GM21737 (cell line): ENCODE measurements around the gene ESYT3.
"Not testable (repeated sequence)": the region's sequence is repeated elsewhere in the genome, so short reads cannot be mapped to it uniquely, and the experiment has no call there.

ENCODE experiments used
- ATAC-seq: cut with Tn5 transposase; IDR thresholded peaks from one replicate; pipeline ENCODE4 v1.9.1; 2021; ENCODE audit warnings: mild to moderate bottlenecking, moderate library complexity; ENCODE audit not compliant: unreplicated experiment

Gene ESYT3

DNA sequence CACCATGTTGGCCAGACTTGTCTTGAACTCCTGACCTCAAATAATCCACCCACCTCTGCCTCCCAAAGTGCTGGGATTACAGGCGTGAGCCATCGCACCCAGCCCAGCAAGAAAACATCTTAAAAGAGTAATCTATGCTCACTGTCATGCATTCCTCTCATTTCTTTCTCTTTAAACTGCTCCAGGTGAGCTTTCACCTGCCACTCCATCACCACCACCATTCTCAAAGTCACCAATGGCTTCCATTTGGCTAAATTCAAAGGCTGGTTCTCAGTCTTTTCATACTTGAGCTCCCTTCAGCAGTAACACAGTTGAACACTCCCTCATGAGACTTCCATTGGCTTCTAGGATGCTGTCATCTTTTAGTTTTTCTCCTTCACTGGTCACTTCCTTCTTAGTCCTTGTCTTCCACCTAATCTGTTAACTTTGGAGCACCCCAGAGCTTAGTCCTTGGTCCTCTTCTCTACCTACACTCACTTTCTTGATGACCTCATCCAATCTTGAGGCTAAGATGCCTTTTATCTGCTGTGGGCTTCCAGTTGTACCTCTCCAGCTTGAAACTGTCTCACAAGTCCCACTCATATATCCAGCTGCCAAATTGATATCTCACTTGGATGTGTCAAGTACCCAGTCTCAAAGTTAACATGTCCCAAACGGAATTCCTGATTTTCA lies 27.0 kb upstream of the ESYT3 start:
- ATAC-seq = no peak

DNA sequence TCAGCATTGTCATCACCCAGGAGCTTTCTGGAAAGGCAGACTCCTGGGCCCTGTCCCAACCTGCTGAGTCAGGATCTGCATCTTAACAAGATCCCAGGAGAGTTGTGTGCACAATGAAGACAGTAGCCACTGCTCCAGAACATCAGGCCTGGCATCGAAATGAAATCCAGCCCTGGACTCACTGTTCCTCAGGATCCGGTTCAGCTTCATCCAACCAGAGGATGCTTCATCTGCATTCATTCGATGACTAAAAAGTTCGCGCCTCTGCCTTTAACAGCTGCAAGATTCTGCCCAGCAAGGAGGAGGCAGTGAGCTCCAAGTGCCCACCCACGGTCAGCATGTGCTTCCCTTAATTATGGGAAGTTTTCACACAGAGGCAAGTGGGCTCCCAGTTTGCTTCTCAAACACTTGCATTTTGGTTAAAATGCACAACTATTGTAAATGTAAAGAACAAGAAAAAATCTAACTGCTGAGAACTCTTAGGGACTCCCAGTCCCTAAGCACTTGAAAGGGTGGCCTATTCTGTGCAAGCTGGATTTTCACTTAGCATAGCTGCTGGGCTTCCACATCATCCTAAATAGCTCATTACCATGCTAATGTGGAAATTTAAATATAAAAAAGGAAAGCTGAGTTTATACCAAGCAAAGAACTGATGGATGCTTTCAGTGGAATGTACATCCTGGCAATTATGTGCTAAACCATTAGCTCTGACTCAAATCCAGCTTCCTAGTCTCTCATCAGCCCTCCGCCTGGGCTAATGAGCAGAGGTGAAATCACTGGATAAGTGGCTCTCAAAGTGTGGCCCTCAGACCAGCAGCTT lies 25.5 kb upstream of the ESYT3 start:
- ATAC-seq = no peak

DNA sequence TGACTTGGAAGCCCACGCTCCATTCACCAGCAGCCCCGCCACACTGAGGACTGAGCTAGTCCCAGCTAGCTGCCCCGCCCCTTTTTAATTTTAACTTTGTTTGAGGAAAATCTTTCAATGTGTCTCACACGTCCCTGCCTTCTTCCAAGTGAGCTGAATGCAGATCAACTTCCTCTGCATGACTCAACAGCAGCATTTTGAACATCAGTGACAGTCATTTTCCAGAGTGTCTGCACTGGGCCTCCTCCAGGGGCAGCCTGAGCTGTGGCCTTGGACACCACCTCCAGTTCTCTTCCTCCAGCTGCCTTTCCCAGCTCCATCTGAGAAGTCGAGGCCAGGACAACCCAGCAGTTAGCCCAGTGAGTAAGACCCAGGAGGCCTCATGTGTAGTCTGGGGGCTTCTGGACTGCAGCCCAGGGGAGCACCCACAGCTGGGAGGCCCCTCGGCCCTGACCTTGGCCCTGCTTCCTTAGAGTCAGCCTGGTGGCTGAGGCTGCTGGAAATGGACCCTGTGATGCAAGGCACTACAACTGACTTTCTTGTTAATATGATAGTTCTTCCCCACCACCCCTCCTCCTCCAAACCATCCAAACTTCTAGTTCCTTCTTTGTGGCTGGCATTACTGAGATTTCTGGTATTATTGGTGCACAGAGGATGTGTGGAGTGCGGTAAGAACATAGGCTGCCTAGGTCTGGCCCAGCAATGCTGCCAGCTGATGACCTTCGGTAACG lies 21.4 kb upstream of the ESYT3 start:
- ATAC-seq = no peak

DNA sequence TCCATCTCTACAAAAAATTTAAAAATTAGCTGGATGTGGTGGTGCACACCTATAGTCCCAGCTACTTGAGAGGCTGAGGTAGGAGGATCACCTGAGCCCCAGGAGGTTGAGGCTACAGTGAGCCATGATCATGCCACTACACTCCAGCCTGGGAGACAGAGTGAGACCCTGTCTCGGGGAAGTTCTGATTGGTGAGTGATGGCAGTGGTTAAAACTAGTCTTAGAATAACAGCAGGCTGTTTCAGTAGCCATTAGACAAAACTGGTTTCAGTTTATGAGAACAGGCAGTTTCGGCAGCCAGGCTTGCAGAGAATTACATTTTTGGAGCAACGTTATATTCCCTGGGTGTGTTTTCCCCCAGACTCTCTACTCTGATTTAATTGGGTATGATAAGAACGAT lies 18.2 kb upstream of the ESYT3 start:
- not testable (repeated sequence) for ATAC-seq

DNA sequence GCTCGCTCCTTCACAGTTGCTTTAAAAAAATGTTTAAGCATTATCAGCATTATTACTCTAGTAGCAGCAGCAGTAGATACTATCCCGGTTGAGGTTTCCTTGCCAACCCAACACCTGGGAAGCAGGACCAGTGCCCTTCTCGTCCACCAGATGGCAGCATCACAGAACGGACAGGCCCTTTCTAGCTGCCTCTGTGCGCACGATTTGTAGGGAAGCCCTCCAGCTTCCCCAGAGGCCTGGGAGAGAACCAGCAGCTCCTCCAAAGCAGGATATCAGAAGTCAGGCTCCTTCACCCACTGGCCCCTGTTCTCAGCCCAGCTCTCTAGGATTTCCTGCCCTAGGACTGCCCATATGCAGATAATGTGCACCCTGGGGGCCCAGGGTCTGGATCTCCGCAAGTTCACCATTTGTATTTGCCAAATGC lies 16.8 kb upstream of the ESYT3 start:
- ATAC-seq = no peak

DNA sequence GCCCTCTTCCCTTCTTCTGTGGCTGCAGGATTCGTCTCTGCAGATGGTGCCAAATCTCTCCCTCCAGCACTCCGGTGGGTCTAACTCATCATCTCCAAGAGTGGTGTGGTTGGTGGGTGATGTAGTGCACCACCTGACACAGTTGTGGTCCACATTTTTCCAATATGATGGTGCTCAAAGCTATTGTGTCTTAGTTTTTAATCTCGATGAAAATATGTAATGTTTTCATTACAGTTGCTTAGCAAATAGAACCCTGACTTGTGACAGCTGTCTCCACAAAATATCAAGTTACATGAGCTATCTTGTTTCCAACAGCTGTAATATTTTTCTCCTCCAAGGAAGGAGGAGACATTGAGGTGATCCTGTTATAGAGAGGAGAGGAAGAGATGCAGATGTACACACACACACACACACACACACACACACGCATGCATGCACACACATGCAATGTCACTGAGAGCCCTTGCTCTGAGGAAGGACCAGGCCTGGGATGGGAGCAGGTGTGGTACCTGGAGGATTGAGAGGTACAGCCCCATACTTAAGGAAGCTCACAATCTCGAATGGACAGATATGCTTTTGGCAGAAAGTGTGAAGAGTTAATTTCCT lies 15.7 kb upstream of the ESYT3 start:
- ATAC-seq = no peak

GRCh38 chr3:138423316-138423715 lies 11.1 kb upstream of the ESYT3 start:
- ATAC-seq = no peak

- no peak for ATAC-seq
Observed at GRCh38 chr3:138424323-138424722, 10.1 kb upstream of the ESYT3 start.

- ATAC-seq = no peak
Observed at GRCh38 chr3:138426211-138426610, 8.2 kb upstream of the ESYT3 start.

GRCh38 chr3:138426754-138427153 lies 7.7 kb upstream of the ESYT3 start:
- not testable (repeated sequence) for ATAC-seq

DNA sequence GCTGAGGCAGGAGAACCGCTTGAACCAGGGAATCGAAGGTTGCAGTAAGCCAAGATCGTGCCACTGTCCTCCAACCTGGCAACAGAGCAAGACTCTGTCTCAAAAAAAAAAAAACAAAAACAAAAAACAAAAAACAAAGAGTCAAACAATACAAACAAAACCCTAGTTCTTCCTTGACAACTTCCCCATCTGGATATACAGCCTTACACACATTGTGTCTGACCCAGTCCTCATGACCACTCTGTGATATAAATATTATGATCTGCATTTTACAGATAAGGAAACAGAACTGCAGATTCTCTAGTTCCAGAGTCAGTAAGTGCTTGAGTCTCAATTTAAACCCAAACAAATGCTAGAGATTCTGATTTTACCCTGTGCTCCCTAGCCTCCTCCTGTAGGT lies 4.8 kb upstream of the ESYT3 start:
- ATAC-seq = no peak

DNA sequence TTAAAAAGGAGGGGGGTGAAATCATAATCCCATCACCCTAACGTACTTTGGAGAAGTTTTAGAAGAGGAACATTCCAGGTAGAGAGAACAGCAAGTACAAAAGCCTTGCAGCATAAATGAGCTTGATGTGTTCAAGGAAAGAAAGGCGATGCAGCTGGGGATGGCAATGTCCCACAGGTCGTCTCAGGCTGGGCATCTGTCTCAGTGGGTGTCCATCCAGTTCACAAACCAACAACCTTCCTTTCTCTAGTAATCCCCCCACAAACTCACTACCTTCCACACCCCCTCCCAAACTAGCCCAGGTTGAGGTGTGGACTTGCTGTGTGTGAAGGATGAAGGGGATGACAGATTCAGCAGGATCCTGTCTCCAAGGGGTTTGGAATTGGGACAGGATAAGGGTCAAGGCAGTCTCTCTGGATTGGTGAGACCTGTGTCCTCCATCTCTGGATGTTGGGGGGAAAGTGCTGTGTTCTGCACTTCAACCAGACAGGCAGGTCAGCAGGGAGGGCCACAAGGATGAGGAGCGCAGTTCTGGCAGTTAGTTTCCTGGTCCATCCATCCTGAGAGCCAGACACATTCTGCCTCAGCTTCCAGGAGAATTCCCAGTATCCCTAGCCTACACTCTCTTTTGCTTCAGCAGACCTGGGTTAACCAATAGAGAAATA lies 1.7 kb upstream of the ESYT3 start:
- no peak for ATAC-seq

- ATAC-seq = no peak
Observed at GRCh38 chr3:138433892-138434275, 532 bp upstream of the ESYT3 start.

DNA sequence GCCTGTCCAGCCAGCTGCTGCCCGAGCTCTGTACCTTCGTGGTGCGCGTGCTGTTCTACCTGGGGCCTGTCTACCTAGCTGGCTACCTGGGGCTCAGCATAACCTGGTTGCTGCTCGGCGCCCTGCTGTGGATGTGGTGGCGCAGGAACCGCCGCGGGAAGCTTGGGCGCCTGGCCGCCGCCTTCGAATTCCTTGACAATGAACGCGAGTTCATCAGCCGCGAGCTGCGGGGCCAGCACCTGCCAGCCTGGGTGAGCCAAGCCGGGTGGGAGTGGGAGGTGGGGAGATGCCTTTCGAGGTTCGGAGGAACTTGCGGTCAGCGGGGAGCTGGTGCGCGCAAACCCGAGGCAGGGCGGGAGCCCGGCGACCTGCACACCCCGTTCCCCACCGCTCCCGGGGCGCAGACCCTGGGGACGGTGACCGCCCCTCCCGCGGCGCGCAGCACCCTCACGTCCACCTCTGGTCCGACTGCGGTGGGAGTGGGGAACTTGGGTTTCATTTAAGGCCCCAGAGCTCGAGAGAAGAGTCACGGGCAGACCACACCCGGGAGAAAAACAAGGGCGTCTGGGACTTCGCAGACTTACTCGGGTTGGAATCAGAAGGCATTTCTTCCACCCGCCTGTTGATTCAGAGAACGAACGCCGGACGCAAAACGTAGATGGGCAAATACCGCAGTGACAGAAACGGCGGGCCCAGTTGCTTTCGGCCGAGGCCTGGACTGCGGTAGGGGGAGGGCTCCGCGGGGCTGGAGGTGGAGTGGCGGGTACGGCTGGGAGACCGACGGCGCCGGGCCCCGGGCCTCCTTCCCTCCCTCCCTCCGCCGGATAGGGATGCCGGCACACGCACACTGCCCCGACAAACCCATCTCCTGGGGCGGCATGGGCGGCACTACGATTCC lies 708 bp downstream of the ESYT3 start:
- no peak for ATAC-seq

GRCh38 chr3:138435840-138436239 lies 1.4 kb downstream of the ESYT3 start:
- ATAC-seq = no peak

DNA sequence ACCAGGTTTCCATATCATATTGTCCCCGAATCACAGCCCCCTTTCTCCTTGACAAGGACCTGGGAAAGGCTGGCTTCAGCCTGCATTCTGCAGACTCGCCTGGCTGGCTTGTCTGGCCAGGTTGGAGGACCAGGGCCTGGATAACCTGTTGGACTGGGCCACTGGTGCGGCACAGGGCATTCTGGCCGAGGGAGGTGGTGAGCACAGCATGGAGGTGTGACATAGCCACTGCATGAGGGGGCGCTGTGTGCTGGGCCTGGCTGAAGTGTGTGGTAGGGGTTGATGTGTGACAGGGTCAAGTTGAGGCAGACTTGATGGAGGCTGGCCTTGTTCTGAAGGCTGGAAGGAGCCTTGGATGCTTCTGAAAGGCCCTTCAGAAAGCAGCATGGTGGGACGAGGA lies 2.9 kb downstream of the ESYT3 start:
- no peak for ATAC-seq

DNA sequence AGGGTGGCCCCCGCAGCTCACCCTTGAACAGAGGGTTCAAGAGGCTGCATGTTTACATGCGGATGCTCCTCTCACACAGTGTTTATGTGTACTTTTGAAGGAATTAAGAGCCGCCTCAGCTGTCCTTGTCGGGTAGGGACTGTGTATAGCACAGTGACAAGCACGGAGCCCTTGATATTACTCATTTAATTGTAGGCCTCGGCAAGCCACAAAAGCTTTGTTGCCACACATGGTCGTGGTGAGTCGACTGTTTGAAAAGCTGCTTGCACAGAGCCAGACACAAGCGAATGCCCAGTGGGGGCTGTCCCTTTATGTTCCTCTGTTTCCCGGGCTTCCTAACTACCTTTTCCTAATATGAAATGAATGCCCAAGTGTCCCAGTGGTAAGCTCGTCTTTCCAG lies 4.5 kb downstream of the ESYT3 start:
- ATAC-seq = no peak

DNA sequence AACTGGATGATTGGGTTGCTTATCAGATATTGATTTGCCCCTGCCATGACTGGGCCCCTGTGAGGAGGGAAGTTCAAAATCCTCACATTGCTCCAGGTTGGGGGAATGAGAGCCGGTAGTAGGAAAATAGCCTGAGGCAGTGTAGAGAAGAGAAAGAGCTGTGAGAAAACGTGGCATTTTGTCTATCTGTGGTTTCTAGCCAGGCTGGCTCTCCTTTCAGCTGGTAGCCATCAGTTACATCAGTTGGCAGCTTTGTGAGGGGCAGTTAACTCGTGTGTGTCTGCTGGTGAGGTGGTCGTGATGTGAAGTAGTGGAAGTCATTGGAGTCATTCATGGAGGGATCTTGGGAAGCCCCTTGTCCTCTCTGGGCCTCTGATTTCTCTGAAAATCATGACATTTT lies 5.2 kb downstream of the ESYT3 start:
- no peak for ATAC-seq

- ATAC-seq = no peak
Observed at GRCh38 chr3:138440121-138440521, 5.7 kb downstream of the ESYT3 start.

GRCh38 chr3:138440596-138440995 lies 6.2 kb downstream of the ESYT3 start:
- ATAC-seq = no peak
